ENCODE measurements around the gene CALHM3.
"Not testable (repeated sequence)": the region's sequence is repeated elsewhere in the genome, so short reads cannot be mapped to it uniquely, and the experiment has no call there.

CALHM3 gene

GRCh38 chr10:103501186-103501585 lies 22.1 kb upstream of the CALHM3 start:
- DNase-seq: no peak

- DNase-seq: no peak
These were observed 21.4 kb upstream of the CALHM3 start for GRCh38 chr10:103500481-103500880.

- DNase-seq: no peak
These were observed 20.8 kb upstream of the CALHM3 start for GRCh38 chr10:103499881-103500280.

- DNase-seq: no peak
These were observed 20.0 kb upstream of the CALHM3 start for GRCh38 chr10:103498936-103499638.

GRCh38 chr10:103497161-103497915 lies 18.3 kb upstream of the CALHM3 start:
- DNase-seq: no peak

- DNase-seq: no peak
These were observed 16.3 kb upstream of the CALHM3 start for GRCh38 chr10:103495321-103495720.

GRCh38 chr10:103493916-103494877 lies 15.2 kb upstream of the CALHM3 start:
- peak; percentile 23 for DNase-seq

- DNase-seq: peak; percentile 28
These were observed 14.4 kb upstream of the CALHM3 start, which contains the start of gene NEURL1 for GRCh38 chr10:103493362-103493915. Gene NEURL1, plus strand, starts transcription at chr10:103493705. Its CDS starts 683 bp downstream, at chr10:103494388.

GRCh38 chr10:103492655-103493261 lies 13.7 kb upstream of the CALHM3 start:
- no peak for DNase-seq

- DNase-seq: no peak
These were observed 12.8 kb upstream of the CALHM3 start for GRCh38 chr10:103491729-103492364.

- no peak for DNase-seq
These were observed 11.9 kb upstream of the CALHM3 start for GRCh38 chr10:103490986-103491314.

- no peak for DNase-seq
These were observed 8.3 kb upstream of the CALHM3 start for GRCh38 chr10:103487410-103487708.

- DNase-seq: not testable (repeated sequence)
These were observed 7.8 kb upstream of the CALHM3 start for GRCh38 chr10:103486635-103487409.

- peak; percentile 56 for DNase-seq
These were observed 3.0 kb upstream of the CALHM3 start for GRCh38 chr10:103481974-103482531.

GRCh38 chr10:103480521-103480920 lies 1.5 kb upstream of the CALHM3 start:
- DNase-seq: no peak

GRCh38 chr10:103478671-103479070 lies 369 bp downstream of the CALHM3 start:
- no peak for DNase-seq

GRCh38 chr10:103476046-103476768 lies 2.8 kb downstream of the CALHM3 start:
- DNase-seq: peak; percentile 17

GRCh38 chr10:103475437-103475836 lies 3.6 kb downstream of the CALHM3 start:
- DNase-seq: no peak

GRCh38 chr10:103474077-103474476 lies 5.0 kb downstream of the CALHM3 start:
- DNase-seq: no peak

GRCh38 chr10:103473261-103473671 lies 5.8 kb downstream of the CALHM3 start:
- DNase-seq: no peak
